ENCODE data around the gene GLIS1.

The GLIS1 gene

GRCh38 chr1:53508991-53509666, 229.8 kb downstream of the GLIS1 start:
- DNase-seq (ENCODE audit: low spot score) = peak; percentile 67

GRCh38 chr1:53508056-53508990, 230.6 kb downstream of the GLIS1 start:
- DNase-seq (ENCODE audit: low spot score) = no peak

- DNase-seq (ENCODE audit: low spot score) = no peak
Measured at GRCh38 chr1:53507116-53507820, 231.7 kb downstream of the GLIS1 start.

GRCh38 chr1:53506355-53507050, 232.5 kb downstream of the GLIS1 start:
- DNase-seq (ENCODE audit: low spot score) = no peak

GRCh38 chr1:53505891-53506290, 233.1 kb downstream of the GLIS1 start:
- no peak for DNase-seq (ENCODE audit: low spot score)

GRCh38 chr1:53505401-53505800, 233.6 kb downstream of the GLIS1 start:
- DNase-seq (ENCODE audit: low spot score) = no peak

- DNase-seq (ENCODE audit: low spot score) = no peak
Measured at GRCh38 chr1:53504901-53505300, 234.1 kb downstream of the GLIS1 start.

GRCh38 chr1:53503433-53504217, 235.3 kb downstream of the GLIS1 start:
- no peak for DNase-seq (ENCODE audit: low spot score)

- DNase-seq (ENCODE audit: low spot score) = no peak
Measured at GRCh38 chr1:53502641-53503432, 236.1 kb downstream of the GLIS1 start.

- no peak for DNase-seq (ENCODE audit: low spot score)
Measured at GRCh38 chr1:53501065-53502005, 237.6 kb downstream of the GLIS1 start.

GRCh38 chr1:53500204-53501064, 238.5 kb downstream of the GLIS1 start:
- no peak for DNase-seq (ENCODE audit: low spot score)

- no peak for DNase-seq (ENCODE audit: low spot score)
Measured at GRCh38 chr1:53499257-53500203, 239.4 kb downstream of the GLIS1 start.

- no peak for DNase-seq (ENCODE audit: low spot score)
Measured at GRCh38 chr1:53498555-53499131, 240.3 kb downstream of the GLIS1 start.

GRCh38 chr1:53495633-53496345, 243.2 kb downstream of the GLIS1 start:
- DNase-seq (ENCODE audit: low spot score) = no peak

- DNase-seq (ENCODE audit: low spot score) = no peak
Measured at GRCh38 chr1:53490351-53490750, 248.6 kb downstream of the GLIS1 start.

GRCh38 chr1:53486395-53487026, 252.5 kb downstream of the GLIS1 start:
- no peak for DNase-seq (ENCODE audit: low spot score)
